NCI-H510A treated with DMSO at 0.1 percent for 48 hours (cell line): ENCODE measurements around the gene OR6Q1.
"Not testable (repeated sequence)": the region's sequence is repeated elsewhere in the genome, so short reads cannot be mapped to it uniquely, and the experiment has no call there.

Experiments
- DNase-seq: peaks from one replicate; lab custom pipeline; 2025; lab: John Stamatoyannopoulos, UW

The OR6Q1 gene, protein sequence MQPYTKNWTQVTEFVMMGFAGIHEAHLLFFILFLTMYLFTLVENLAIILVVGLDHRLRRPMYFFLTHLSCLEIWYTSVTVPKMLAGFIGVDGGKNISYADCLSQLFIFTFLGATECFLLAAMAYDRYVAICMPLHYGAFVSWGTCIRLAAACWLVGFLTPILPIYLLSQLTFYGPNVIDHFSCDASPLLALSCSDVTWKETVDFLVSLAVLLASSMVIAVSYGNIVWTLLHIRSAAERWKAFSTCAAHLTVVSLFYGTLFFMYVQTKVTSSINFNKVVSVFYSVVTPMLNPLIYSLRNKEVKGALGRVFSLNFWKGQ

GRCh38 chr11:58030653-58031052 is at the start of gene OR6Q1:
Gene OR6Q1 (plus strand): TSS chr11:58030953. CDS start chr11:58030953, 0 bp downstream.
- DNase-seq: no peak

GRCh38 chr11:57981536-57981935 is 49.2 kb upstream of the OR6Q1 start:
- DNase-seq: no peak

- no peak for DNase-seq
Observed at GRCh38 chr11:57982776-57983175, 48.0 kb upstream of the OR6Q1 start.

GRCh38 chr11:57983191-57983590 is 47.6 kb upstream of the OR6Q1 start:
- DNase-seq: no peak

DNA sequence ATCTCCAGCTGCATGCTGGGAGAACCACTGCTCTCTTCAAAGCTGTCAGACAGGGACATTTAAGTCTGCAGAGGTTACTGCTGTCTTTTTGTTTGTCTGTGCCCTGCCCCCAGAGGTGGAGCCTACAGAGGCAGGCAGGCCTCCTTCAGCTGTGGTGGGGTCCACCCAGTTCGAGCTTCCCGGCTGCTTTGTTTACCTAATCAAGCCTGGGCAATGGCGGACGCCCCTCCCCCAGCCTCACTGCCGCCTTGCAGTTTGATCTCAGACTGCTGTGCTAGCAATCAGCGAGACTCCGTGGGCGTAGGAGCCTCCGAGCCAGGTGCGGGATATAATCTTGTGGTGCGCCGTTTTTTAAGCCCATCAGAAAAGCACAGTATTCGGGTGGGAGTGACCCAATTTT is 31.2 kb upstream of the OR6Q1 start:
- DNase-seq: not testable (repeated sequence)

DNA sequence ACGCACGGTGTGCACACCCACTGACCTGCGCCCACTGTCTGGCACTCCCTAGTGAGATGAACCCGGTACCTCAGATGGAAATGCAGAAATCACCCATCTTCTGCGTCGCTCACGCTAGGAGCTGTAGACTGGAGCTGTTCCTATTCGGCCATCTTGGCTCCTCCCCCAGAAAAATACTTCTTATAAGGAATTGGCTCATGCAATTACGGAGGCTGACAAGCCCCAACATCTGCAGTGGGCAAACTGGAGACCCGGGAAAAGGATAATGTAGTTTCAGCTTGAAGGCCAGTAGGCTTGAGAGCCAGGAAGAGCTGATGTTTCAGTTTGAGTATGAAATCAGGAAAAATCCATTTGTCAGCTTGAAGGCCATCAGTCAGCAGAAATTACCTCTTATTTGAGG is 30.7 kb upstream of the OR6Q1 start:
- DNase-seq: not testable (repeated sequence)

GRCh38 chr11:58000699-58001098 is 30.1 kb upstream of the OR6Q1 start:
- DNase-seq: no peak

DNA sequence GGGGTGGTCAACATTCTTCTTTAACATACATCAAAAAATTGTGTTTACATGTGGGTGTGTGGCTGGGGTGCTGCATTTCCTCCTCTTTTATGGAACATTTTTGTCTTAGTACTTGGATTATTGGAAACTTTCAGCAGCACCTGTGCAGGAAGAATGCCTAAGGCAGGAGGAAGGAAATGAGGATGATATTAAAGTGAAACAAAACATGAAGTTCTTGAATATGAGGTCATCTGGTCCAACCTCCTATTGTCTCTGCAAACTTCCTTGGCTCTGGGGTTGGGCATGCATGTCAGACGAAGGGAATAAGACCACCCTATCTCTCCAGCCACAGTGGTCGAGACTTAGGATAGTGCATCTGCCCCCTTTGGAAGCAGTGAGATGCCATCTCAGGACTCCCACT is 27.7 kb upstream of the OR6Q1 start:
- no peak for DNase-seq

DNA sequence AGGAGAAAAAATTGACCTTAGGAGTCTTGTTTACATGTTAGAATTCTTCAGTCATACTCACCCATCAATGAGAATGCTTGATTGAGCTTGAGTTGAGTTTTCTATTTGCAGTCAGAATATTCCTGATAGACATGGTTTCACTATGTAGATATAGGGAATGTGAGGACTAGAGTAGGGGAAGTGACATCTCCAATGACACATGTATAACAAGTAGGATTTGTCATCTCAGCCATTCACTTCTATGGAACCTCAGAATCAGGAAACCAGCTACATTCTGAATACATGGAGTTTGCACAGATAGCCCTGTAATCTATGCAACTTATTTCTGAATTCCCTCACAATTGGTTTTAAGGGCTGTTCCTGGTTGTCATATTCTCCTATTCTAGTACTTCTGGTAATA is 27.2 kb upstream of the OR6Q1 start:
- no peak for DNase-seq

GRCh38 chr11:58004664-58005063 is 26.1 kb upstream of the OR6Q1 start:
- no peak for DNase-seq

GRCh38 chr11:58006940-58007339 is 23.8 kb upstream of the OR6Q1 start:
- no peak for DNase-seq

DNA sequence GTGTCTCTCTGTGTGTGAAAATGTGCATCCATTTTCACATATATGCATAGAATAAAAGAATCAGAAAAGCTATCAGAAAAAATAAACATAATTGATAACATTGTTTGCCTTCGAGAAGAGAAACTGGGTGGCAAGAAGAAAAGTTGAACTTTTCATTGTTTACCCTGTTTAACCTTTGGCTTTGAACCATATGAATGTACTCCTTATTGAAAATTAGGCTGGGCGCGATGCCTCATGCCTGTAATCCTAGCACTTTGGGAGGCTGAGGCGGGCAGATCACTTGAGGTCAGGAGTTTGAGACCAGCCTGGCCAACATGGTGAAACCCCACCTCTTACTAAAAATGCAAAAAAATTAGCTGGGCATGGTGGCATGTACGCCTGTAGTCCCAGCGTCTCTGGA is 19.0 kb upstream of the OR6Q1 start:
- DNase-seq: no peak

GRCh38 chr11:58023435-58023931 is 7.3 kb upstream of the OR6Q1 start, which contains the start of gene OR9Q1:
Gene OR9Q1 (plus strand): TSS chr11:58023881. CDS start chr11:58179445, 155,564 bp downstream.
- no peak for DNase-seq

DNA sequence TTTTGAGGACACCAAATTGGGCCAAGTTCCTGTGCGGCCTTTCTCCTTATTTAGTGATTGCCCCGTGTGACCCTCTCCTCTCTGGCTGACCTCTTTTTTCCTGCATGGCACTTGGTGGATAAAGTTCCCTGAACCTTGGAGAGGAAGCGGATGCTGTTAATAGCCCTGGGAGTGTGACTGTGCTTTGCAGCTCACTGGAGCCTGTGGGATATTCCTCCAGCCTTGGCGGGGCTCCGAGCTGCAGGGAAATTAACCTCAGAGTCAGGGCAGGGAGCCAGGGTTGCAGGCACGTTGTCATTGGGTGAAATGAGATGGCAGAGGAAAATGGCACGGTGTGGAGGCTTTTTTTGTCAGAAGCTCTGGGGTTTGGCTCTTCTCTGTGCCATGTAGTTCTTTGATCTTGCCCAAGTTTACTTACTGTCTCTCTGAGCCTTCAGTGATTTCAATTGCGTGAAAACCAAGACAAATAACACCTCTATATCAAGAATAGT is 6.1 kb upstream of the OR6Q1 start:
- no peak for DNase-seq

DNA sequence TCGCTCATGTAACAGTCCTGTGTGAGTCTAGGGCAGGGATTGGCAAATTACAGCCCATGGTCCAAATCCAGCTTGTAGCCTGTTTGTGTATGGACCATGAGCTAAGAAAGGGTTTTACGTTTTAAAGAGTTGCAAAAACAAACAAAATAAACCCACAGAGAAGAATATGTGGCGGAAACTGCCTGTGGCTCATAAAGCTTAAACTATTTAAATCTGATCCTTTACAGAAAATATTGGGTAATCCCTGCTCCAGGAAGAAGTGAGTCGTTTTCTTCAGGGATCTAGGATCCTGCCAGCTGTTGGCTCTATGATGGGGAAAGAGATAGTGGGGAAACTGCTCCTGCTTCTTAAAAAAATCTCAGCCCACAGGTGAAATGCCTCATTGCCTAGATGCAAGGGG is 3.4 kb upstream of the OR6Q1 start:
- DNase-seq: no peak

DNA sequence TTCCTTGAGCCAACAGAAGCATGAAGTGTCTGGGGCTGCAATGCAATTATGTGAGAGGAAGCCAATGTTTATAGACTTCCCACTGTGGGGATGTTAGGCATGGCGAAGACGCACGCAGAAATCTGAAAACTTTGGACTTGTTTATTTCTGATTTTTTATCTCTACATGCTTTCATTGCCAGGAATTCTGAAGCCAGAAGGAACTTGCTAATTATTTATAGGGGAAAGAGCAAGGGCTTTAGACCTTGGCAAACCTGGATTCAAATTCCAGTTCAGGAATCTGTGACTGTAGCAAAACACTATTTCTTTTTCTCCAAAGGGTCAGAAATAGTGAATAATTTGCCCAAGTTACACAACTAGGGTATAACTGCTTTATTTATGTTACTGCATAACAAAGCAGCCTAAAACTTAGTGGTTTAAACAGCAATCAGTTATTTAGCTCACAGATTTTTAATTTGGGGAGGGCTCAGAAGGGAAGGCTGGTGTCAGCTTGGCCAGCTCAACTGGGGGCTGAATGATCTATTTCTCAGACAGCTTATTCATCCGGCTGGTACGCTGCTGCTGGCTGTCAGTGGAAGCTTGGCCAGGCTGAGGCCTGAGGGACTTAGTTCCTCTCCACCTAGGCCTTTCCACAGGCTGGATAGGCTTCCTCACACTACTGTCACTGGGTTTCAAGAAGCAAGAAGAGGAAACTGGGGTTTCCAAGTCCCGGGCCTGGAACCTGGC is 1.9 kb upstream of the OR6Q1 start:
- no peak for DNase-seq

DNA sequence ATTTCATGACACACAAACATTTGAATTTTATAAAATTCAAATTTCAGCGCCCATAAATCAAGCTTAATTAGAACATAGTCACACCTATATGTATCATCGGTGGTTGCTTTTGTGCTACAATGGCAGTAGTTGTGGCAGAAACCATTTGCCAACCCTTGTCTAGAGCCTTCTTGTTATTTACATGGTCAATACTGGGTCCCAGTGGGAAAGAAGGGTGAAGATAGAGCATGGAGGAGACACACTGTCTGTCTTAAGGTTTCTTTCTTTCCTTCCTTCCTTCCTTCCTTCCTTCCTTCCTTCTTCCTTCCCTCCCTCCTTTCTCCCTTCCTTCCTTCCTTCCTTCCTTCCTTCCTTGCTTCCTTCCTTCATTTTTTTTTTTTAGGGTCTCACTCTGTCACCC is 3.7 kb downstream of the OR6Q1 start:
- DNase-seq: no peak

- no peak for DNase-seq
Observed at GRCh38 chr11:58039589-58039988, 8.8 kb downstream of the OR6Q1 start.

DNA sequence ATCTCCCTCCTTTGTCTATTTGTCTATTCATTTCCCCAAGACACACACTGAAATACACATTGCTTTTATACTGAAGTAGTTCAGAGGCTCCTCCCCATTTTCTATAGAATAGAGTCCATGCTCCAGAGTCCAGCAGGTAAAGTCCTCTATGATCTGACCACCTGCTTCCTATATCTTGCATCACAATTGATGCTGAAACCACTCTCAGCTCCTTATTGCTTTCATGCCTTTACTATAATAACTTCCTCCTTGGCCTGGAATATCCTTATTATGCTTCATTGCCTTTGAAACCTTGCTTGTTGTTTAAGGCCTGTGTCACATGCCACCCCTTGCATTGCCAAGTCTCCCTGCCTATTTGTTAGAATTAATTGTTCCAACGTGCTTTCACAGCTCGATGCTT is 12.6 kb downstream of the OR6Q1 start:
- no peak for DNase-seq

- no peak for DNase-seq
Observed at GRCh38 chr11:58046231-58046630, 15.5 kb downstream of the OR6Q1 start.

- no peak for DNase-seq
Observed at GRCh38 chr11:58047818-58048217, 17.1 kb downstream of the OR6Q1 start.

- no peak for DNase-seq
Observed at GRCh38 chr11:58055806-58056401, 25.2 kb downstream of the OR6Q1 start.

GRCh38 chr11:58057481-58057880 is 26.7 kb downstream of the OR6Q1 start:
- DNase-seq: no peak
